Muscle layer of colon (tissue), 2 donors: ENCODE results near the gene COL26A1.
"Not testable (repeated sequence)": the region's sequence is repeated elsewhere in the genome, so short reads cannot be mapped to it uniquely, and the experiment has no call there.

Source experiments
- H3K27ac ChIP-seq: one replicate; pipeline ENCODE4 v1.7.0; 2013; ENCODE audit warnings: low read depth, mild to moderate bottlenecking, low read length, moderate library complexity
- H3K27me3 ChIP-seq, 2 donors: one replicate each; pipeline ENCODE4 v1.7.0; 2013; ENCODE audit warnings: low read length in 2 of 2, mild to moderate bottlenecking in 2 of 2; ENCODE audit not compliant: insufficient read depth in 2 of 2, control insufficient read depth in 1 of 2
- H3K36me3 ChIP-seq: one replicate; pipeline ENCODE4 v1.7.0; 2013; ENCODE audit warnings: mild to moderate bottlenecking, low read length; ENCODE audit not compliant: insufficient read depth
- H3K4me1 ChIP-seq: one replicate; pipeline ENCODE4 v1.7.0; 2013; ENCODE audit warnings: mild to moderate bottlenecking, low read length; ENCODE audit not compliant: insufficient read depth
- H3K4me3 ChIP-seq, 2 donors: one replicate each; pipeline ENCODE4 v1.7.0; 2013; ENCODE audit warnings: low read length in 2 of 2, low read depth in 1 of 2, mild to moderate bottlenecking in 1 of 2, moderate library complexity in 1 of 2
- H3K9ac ChIP-seq: one replicate; pipeline ENCODE4 v1.7.0; 2013; ENCODE audit warnings: low read length
- H3K9me3 ChIP-seq: one replicate; pipeline ENCODE4 v1.7.0; 2013; ENCODE audit warnings: mild to moderate bottlenecking, low read length
- donor health status: abdominal sarcoma.
- donor health status: Adenocarcinoma of cecum.

COL26A1 gene

GRCh38 chr7:101602082-101602481 lies 239.4 kb downstream of the COL26A1 start:
- Histone ChIP-seq H3K4me3 (no peak overlapping the region), H3K27ac (no peak overlapping the region), H3K9ac (no peak overlapping the region), H3K9me3 (no peaks in the 10 kb centered on the region), H3K27me3 (peaks cover 0 to 5% of the 10 kb centered on the region in 2 donors), H3K4me1 (no peaks in the 10 kb centered on the region), H3K36me3 (no peaks in the 10 kb centered on the region)

- H3K9me3 ChIP-seq, result no peaks in the 10 kb centered on the region
- no peak overlapping the region for H3K27ac ChIP-seq
- H3K4me3 ChIP-seq, result no peak overlapping the region
- H3K36me3 ChIP-seq, result no peaks in the 10 kb centered on the region
- no peak overlapping the region for H3K9ac ChIP-seq
- no peaks in the 10 kb centered on the region for H3K4me1 ChIP-seq
- H3K27me3 ChIP-seq, result peaks cover 0 to 5% of the 10 kb centered on the region in 2 donors
Observed at GRCh38 chr7:101602484-101603241, 240.0 kb downstream of the COL26A1 start.

- no peaks in the 10 kb centered on the region for H3K36me3 ChIP-seq
- no peak overlapping the region for H3K4me3 ChIP-seq
- no peak overlapping the region for H3K9ac ChIP-seq
- H3K27me3 ChIP-seq, result peaks cover 0 to 5% of the 10 kb centered on the region in 2 donors
- no peaks in the 10 kb centered on the region for H3K9me3 ChIP-seq
- H3K27ac ChIP-seq, result no peak overlapping the region
- no peaks in the 10 kb centered on the region for H3K4me1 ChIP-seq
Observed at GRCh38 chr7:101604331-101604933, 241.8 kb downstream of the COL26A1 start.

GRCh38 chr7:101604934-101605332 lies 242.3 kb downstream of the COL26A1 start:
- not testable (repeated sequence) for H3K27me3 ChIP-seq, H3K4me1 ChIP-seq, H3K9me3 ChIP-seq, H3K4me3 ChIP-seq, H3K36me3 ChIP-seq, H3K9ac ChIP-seq, H3K27ac ChIP-seq

GRCh38 chr7:101605611-101606497 lies 243.2 kb downstream of the COL26A1 start:
- no peak overlapping the region for H3K9ac ChIP-seq
- H3K27me3 ChIP-seq, result peaks cover 0 to 5% of the 10 kb centered on the region in 2 donors
- H3K27ac ChIP-seq, result no peak overlapping the region
- no peaks in the 10 kb centered on the region for H3K36me3 ChIP-seq
- H3K9me3 ChIP-seq, result no peaks in the 10 kb centered on the region
- H3K4me1 ChIP-seq, result no peaks in the 10 kb centered on the region
- H3K4me3 ChIP-seq, result no peak overlapping the region

- Histone ChIP-seq H3K4me3 (no peak overlapping the region), H3K27ac (no peak overlapping the region), H3K9me3 (no peaks in the 10 kb centered on the region), H3K4me1 (no peaks in the 10 kb centered on the region), H3K36me3 (no peaks in the 10 kb centered on the region), H3K9ac (no peak overlapping the region), H3K27me3 (peaks cover 0 to 5% of the 10 kb centered on the region in 2 donors)
Observed at GRCh38 chr7:101606498-101606923, 243.8 kb downstream of the COL26A1 start.
